Activated CD4-positive, alpha-beta memory T cell treated with anti-CD3 and anti-CD28 coated beads for 36 hours (primary cell): Measurements from ENCODE around the gene FKBP2. TPM values are rescaled to one million over a fixed set of nuclear protein-coding genes. Genes with fewer than 3 reads are reported as not detected.

ENCODE experiments used
- CTCF ChIA-PET: fragments of 350-600 bp; sonication (Branson Sonifier 250); formaldehyde crosslinking; loops from one replicate; lab custom pipeline; 2021; ENCODE audit warnings: antibody characterized with exemption, inconsistent platforms; lab: Charles Lee
- POLR2A ChIA-PET: fragments of 350-600 bp; sonication (Branson Sonifier 250); formaldehyde crosslinking; loops from one replicate; lab custom pipeline; 2021; ENCODE audit warnings: antibody characterized with exemption; lab: Charles Lee
- DNase-seq: peaks from one replicate; pipeline ENCODE4 v3.0.0-alpha.2; 2020
- H3K27ac Mint-ChIP-seq: one replicate; pipeline ENCODE4 v1.8.0; 2021; ENCODE audit warnings: mixed read lengths
- H3K27me3 Mint-ChIP-seq: one replicate; pipeline ENCODE4 v1.8.0; 2021; ENCODE audit warnings: mixed read lengths
- H3K36me3 Mint-ChIP-seq: one replicate; pipeline ENCODE4 v1.8.0; 2021; ENCODE audit warnings: mixed read lengths
- H3K4me1 Mint-ChIP-seq: one replicate; pipeline ENCODE4 v1.8.0; 2021; ENCODE audit warnings: low read depth, mixed read lengths
- H3K4me3 Mint-ChIP-seq: one replicate; pipeline ENCODE4 v1.8.0; 2021; ENCODE audit warnings: mild to moderate bottlenecking, mixed read lengths
- H3K9me3 Mint-ChIP-seq: one replicate; pipeline ENCODE4 v1.8.0; 2021; ENCODE audit warnings: mixed read lengths
- intact Hi-C: fragments of 100-400 bp; cut with micrococcal nuclease; formaldehyde crosslinking; loops from one replicate; pipeline ENCODE4 v1.15.1; 2023
- total RNA-seq, 2 experiments: library from RNA; stranded (reverse); gene quantifications; one replicate each; pipeline ENCODE4 v1.2.3, GENCODE V29; 2021

The FKBP2 gene
- total RNA-seq, 2 experiments from 2014 or later: 28.7 to 34.9 TPM

DNA sequence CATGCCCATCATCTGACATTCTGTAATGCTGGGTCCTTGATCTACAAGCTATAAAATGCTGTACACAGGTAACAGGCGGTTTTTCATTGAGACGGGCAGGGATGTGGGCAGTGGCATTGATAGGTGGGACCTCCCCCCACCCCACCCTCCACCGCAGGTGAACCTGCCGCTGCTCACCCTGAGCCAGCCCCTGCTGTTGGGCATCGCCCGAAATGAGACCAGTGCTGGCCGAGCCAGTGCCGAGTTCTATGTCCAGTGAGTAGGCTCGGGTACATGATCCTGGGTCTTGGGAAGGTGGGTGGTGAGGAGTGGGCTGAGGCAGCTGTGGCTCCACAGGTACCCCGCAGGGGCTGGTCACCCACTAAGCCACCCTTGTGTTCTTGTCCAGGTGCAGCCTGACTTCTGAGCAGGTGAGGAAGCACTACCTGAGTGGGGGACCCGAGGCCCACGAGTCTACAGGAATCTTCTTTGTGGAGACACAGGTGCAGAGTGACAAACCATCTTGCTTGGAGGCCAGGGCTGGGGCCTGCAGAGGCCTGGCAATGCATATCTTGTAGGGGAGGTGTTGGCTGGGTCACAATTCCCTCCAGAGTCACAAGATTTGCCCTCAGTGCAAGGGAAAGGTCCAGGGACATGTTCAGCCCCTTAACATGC lies 11.7 kb upstream of the FKBP2 start:
- intact Hi-C loops: no loop called here
- no peaks in the 10 kb centered on the region for H3K9me3 Mint-ChIP-seq
- H3K4me3 Mint-ChIP-seq: peak overlapping the region; percentile 39
- H3K27ac Mint-ChIP-seq: peak overlapping the region; percentile 28
- H3K4me1 Mint-ChIP-seq: peaks cover 34% of the 10 kb centered on the region
- ChIA-PET CTCF (interaction anchor here (1.2 kb wide), 1 partner anchor 75 kb away, joined by 3 read pairs; no protein-coding TSS in a partner anchor), POLR2A (no interaction called here)
- H3K36me3 Mint-ChIP-seq: peaks cover 5% of the 10 kb centered on the region
- no peaks in the 10 kb centered on the region for H3K27me3 Mint-ChIP-seq
- no peak for DNase-seq

DNA sequence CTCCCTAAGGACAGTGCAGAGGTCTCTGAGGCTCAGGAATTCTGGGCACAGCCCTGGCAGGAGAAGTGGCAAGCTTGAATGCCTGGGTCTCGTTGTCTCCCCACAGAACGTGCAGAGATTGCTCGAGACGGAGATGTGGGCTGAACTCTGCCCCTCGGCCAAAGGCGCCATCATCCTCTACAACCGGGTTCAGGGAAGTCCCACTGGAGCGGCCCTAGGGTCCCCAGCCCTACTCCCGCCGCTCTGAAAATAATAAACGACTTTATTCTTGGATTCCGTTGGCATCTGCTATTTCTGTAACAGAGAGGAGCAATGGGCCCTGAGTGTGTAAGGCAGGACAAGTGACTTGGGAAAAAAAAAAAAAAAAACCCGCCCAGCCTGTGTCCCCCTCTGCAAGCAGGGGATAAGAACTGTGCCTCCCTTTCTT lies 11.1 kb upstream of the FKBP2 start:
- POLR2A ChIA-PET: no interaction called here
- DNase-seq: no peak
- intact Hi-C loops: loop anchor here (1.0 kb wide), 2 partner anchors 12 to 22 kb away; partner anchors contain the start of gene FKBP2
- Mint-ChIP-seq H3K9me3 (no peaks in the 10 kb centered on the region), H3K4me3 (peak overlapping the region; percentile 79), H3K4me1 (peaks cover 33% of the 10 kb centered on the region), H3K27me3 (no peaks in the 10 kb centered on the region), H3K27ac (peak overlapping the region; percentile 80), H3K36me3 (peaks cover 5% of the 10 kb centered on the region)
- CTCF ChIA-PET: no interaction called here

DNA sequence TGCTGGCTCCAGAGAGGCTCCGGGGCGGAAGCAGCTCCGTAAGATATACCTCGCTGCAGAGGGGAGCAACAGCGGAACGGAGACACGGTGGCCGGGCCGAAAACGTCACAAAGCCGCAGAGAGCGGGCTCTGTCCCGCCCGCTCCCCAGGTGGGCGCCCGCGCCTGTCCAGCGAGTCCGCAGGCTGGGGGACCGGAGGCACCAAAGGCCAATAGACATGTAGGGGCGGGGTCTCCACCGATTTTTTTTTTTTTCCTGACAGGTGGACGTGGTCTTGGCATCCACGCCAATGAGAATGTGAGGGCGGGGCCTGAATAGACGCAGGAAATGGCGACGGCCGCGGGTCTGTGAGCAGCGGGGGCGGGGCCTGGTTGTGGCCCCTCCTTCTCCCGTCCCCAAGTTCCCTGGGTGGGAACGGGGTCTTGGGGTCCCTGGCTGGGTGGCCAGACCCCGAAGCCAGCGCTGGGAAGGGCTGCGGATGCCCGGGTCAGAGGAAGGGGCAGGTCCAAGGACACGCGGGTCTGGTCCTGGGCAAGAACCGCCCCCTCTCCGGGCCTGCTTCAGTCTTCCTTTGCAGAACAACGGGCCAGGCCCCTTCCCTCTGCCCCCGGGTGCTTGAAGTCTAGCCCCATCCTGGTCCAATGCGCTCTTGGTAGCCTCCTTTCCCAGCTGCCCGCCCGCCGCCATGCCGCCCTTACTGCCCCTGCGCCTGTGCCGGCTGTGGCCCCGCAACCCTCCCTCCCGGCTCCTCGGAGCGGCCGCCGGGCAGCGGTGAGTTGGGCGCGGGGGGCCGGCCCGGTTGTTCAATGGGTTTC lies 10.5 kb upstream of the FKBP2 start, which contains the start of gene DNAJC4:
Gene DNAJC4 (plus strand): TSS at position 378 of the 814 bp plus-strand sequence. CDS start 307 bp downstream, at position 685.
- DNase-seq: peak; percentile 92
- ChIA-PET CTCF (no interaction called here), POLR2A (no interaction called here)
- Mint-ChIP-seq H3K36me3 (peaks cover 7% of the 10 kb centered on the region), H3K9me3 (no peaks in the 10 kb centered on the region), H3K4me1 (peaks cover 33% of the 10 kb centered on the region), H3K4me3 (peak within 1 kb of the TSS; percentile 79), H3K27me3 (no peaks in the 10 kb centered on the region), H3K27ac (peak within 1 kb of the TSS; percentile 80)
- intact Hi-C loops: loop anchor here (1.0 kb wide), 2 partner anchors 11 to 23 kb away; partner anchors contain the start of gene FKBP2

DNA sequence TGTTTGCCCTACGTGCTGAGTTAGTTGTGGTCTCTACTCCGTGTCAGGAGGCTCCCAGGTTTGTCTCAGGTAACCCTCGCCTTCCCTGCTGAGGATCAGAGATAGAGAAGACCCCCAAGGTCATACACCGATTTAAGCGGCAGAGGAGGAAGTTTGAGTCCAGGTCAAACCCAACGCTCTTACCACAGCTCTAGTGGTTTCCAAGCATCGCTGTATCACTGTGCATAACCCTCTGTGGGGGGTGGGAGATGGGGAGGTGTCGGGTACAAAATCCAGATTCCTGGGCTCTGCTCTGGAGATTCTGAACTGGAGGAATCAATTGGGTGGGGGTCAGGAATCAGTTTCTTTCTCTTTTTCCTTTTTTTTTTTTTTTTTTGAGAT lies 9.9 kb upstream of the FKBP2 start:
- ChIA-PET POLR2A (no interaction called here), CTCF (no interaction called here)
- no peak for DNase-seq
- peaks cover 7% of the 10 kb centered on the region for H3K36me3 Mint-ChIP-seq
- H3K4me1 Mint-ChIP-seq: peaks cover 38% of the 10 kb centered on the region
- H3K4me3 Mint-ChIP-seq: peak overlapping the region; percentile 79
- intact Hi-C loops: loop anchor here (1.0 kb wide), 2 partner anchors 10 to 24 kb away; partner anchors contain the start of gene FKBP2
- no peaks in the 10 kb centered on the region for H3K9me3 Mint-ChIP-seq
- H3K27me3 Mint-ChIP-seq: no peaks in the 10 kb centered on the region
- H3K27ac Mint-ChIP-seq: peak overlapping the region; percentile 80

- H3K4me3 Mint-ChIP-seq: peak overlapping the region; percentile 79
- POLR2A ChIA-PET: interaction anchor here (2.0 kb wide), 1 partner anchor 25 kb away, joined by 10 read pairs; the partner anchor contains the start of gene FERMT3
- no peak overlapping the region for H3K27ac Mint-ChIP-seq
- intact Hi-C loops: no loop called here
- no peaks in the 10 kb centered on the region for H3K27me3 Mint-ChIP-seq
- no peaks in the 10 kb centered on the region for H3K9me3 Mint-ChIP-seq
- CTCF ChIA-PET: interaction anchor here (0.8 kb wide), 1 partner anchor 231 kb away, joined by 3 read pairs; no protein-coding TSS in a partner anchor
- DNase-seq: no peak
- H3K36me3 Mint-ChIP-seq: peaks cover 7% of the 10 kb centered on the region
- H3K4me1 Mint-ChIP-seq: peaks cover 40% of the 10 kb centered on the region
These were observed 9.3 kb upstream of the FKBP2 start for GRCh38 chr11:64231546-64231945.

- DNase-seq: no peak
- H3K27ac Mint-ChIP-seq: no peak overlapping the region
- H3K27me3 Mint-ChIP-seq: no peaks in the 10 kb centered on the region
- peak overlapping the region; percentile 79 for H3K4me3 Mint-ChIP-seq
- H3K9me3 Mint-ChIP-seq: no peaks in the 10 kb centered on the region
- intact Hi-C loops: no loop called here
- peaks cover 8% of the 10 kb centered on the region for H3K36me3 Mint-ChIP-seq
- H3K4me1 Mint-ChIP-seq: peaks cover 36% of the 10 kb centered on the region
- CTCF ChIA-PET: interaction anchor here (0.7 to 3.4 kb wide), 5 partner anchors 20 to 232 kb away, joined by 3 to 14 read pairs (median 3); no protein-coding TSS in a partner anchor
- POLR2A ChIA-PET: interaction anchor here (1.6 to 2.0 kb wide), 2 partner anchors 9 to 25 kb away, joined by 5 to 10 read pairs; partner anchors contain the start of genes FERMT3 and FKBP2
These were observed 8.5 kb upstream of the FKBP2 start for GRCh38 chr11:64232182-64232966.

DNA sequence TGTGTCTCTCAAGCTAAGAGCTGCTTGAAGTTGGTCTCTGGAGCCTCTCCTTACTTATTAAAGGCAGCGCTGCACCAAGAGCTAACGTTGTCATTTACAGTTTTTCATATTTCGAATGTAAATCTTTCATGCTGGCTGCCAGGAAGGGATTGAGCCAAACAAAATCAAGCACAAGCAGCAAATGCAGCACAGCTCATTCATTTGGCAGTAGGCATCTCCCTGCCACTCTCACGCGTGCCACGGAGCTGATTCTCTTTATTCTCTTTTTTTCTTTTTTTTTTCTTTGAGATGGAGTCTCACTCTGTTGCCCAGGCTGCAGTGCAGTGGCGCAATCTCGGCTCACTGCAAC lies 8.0 kb upstream of the FKBP2 start:
- POLR2A ChIA-PET: interaction anchor here (1.6 to 2.0 kb wide), 2 partner anchors 8 to 26 kb away, joined by 5 to 10 read pairs; partner anchors contain the start of genes FERMT3 and FKBP2
- no peaks in the 10 kb centered on the region for H3K27me3 Mint-ChIP-seq
- H3K4me3 Mint-ChIP-seq: no peak overlapping the region
- no peak overlapping the region for H3K27ac Mint-ChIP-seq
- CTCF ChIA-PET: interaction anchor here (0.7 to 3.4 kb wide), 4 partner anchors 19 to 46 kb away, joined by 3 to 14 read pairs (median 3); no protein-coding TSS in a partner anchor
- H3K9me3 Mint-ChIP-seq: no peaks in the 10 kb centered on the region
- DNase-seq: no peak
- peaks cover 32% of the 10 kb centered on the region for H3K4me1 Mint-ChIP-seq
- H3K36me3 Mint-ChIP-seq: peaks cover 6% of the 10 kb centered on the region
- intact Hi-C loops: no loop called here

DNA sequence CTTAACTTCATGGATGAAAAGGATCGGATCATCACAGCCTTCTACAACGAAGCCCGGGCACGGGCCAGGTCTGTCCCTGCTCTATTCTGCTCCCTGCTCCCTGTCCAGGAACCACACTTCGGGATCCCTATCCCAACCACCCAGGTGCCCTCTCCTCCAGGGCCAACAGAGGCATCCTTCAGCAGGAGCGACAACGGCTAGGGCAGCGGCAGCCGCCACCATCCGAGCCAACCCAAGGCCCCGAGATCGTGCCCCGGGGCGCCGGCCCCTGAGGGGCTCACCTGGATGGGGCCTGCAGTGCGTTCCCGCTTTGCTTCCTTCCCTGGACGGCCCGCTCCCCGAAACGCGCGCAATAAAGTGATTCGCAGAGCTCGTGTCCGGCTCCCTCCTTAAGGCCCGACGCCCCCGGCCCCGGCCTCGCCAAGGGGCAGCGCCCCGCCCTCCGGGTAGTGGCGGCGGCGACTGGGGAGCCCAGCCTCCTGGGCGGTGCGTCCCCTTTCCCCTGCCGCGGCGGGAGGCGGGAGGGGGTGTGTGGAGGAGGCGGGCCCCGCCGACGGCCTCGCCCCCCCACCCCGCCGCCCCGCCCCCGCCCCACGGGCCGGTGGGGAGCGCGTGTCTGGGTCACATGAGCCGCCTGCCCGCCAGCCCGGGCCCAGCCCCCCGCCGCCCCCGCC lies 6.8 kb upstream of the FKBP2 start, which contains the start of gene VEGFB:
Gene VEGFB (plus strand): TSS at position 672 of the 674 bp plus-strand sequence. CDS start 250 bp downstream, outside the sequence.
- intact Hi-C loops: no loop called here
- Mint-ChIP-seq H3K4me3 (peak within 1 kb of the TSS; percentile 83), H3K36me3 (peaks cover 6% of the 10 kb centered on the region), H3K9me3 (no peaks in the 10 kb centered on the region), H3K4me1 (peaks cover 30% of the 10 kb centered on the region), H3K27ac (peak within 1 kb of the TSS; percentile 35), H3K27me3 (no peaks in the 10 kb centered on the region)
- peak; percentile 74 for DNase-seq
- POLR2A ChIA-PET: interaction anchor here (0.5 kb wide), 1 partner anchor 13 kb away, joined by 3 read pairs; the partner anchor contains the start of gene PPP1R14B
- CTCF ChIA-PET: interaction anchor here (0.7 to 3.4 kb wide), 4 partner anchors 8 to 67 kb away, joined by 3 to 14 read pairs (median 4); partner anchors contain the start of genes CATSPERZ, NUDT22 and TRPT1

DNA sequence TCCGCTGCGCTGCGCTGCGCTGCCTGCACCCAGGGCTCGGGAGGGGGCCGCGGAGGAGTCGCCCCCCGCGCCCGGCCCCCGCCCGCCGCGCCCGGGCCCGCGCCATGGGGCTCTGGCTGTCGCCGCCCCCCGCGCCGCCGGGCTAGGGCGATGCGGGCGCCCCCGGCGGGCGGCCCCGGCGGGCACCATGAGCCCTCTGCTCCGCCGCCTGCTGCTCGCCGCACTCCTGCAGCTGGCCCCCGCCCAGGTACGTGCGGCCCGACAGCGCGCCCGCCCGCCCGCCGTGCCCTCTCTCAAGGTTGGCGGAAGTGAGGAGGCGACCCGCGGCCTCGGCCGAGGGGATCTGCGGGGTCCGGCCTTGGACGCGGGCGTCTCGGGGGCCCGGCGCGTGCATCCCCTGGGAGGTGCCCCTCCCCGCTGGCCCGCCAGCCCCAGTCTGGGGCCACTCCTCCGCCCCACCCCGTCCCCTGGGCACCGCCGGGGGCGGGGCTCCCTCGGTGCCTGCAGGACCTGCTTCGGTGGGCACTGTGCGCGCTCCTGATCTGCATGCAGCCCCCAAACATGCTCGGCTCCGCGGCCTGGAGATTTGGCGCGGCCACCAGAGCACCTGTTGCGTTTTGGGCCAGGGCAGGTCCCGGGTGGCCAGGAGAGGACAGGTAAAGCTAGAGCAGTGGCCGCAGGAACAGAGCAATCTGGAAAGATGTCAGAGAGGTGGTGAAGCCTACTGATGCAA lies 6.1 kb upstream of the FKBP2 start:
- ChIA-PET CTCF (interaction anchor here (1.1 to 3.4 kb wide), 5 partner anchors 10 to 97 kb away, joined by 3 to 14 read pairs (median 4); partner anchors contain the start of gene CATSPERZ), POLR2A (no interaction called here)
- H3K36me3 Mint-ChIP-seq: peaks cover 6% of the 10 kb centered on the region
- H3K4me3 Mint-ChIP-seq: peak overlapping the region; percentile 83
- no peaks in the 10 kb centered on the region for H3K27me3 Mint-ChIP-seq
- H3K4me1 Mint-ChIP-seq: peaks cover 25% of the 10 kb centered on the region
- intact Hi-C loops: no loop called here
- H3K27ac Mint-ChIP-seq: peak overlapping the region; percentile 35
- peak; percentile 55 for DNase-seq
- H3K9me3 Mint-ChIP-seq: no peaks in the 10 kb centered on the region
